T-helper 2 cell treated with Interferon-gamma antibody and Interleukin-4, amounts not matched to agents 5 μg/mL and 100 μg/mL, for 36 hours (primary cell): ENCODE data around the gene EPB41.
"Not testable (repeated sequence)": the region's sequence is repeated elsewhere in the genome, so short reads cannot be mapped to it uniquely, and the experiment has no call there.

Experiments used
- DNase-seq: peaks from one replicate; pipeline ENCODE4 v3.0.0; 2021; ENCODE audit warnings: low spot score
- H3K27ac Mint-ChIP-seq: one replicate; pipeline ENCODE4 v1.8.0; 2021; ENCODE audit warnings: mild to moderate bottlenecking, mixed read lengths
- H3K27me3 Mint-ChIP-seq: one replicate; pipeline ENCODE4 v1.8.0; 2021; ENCODE audit warnings: low read depth, mixed read lengths
- H3K36me3 Mint-ChIP-seq: one replicate; pipeline ENCODE4 v1.8.0; 2021; ENCODE audit warnings: low read depth, mixed read lengths
- H3K4me1 Mint-ChIP-seq: one replicate; pipeline ENCODE4 v1.8.0; 2021; ENCODE audit warnings: low read depth, mixed read lengths
- H3K4me3 Mint-ChIP-seq: one replicate; pipeline ENCODE4 v1.8.0; 2022; ENCODE audit warnings: mild to moderate bottlenecking, moderate library complexity, mixed read lengths
- H3K9me3 Mint-ChIP-seq: one replicate; pipeline ENCODE4 v1.8.0; 2021; ENCODE audit warnings: mixed read lengths

The EPB41 gene

GRCh38 chr1:28986306-28986910 lies 72.0 kb downstream of the EPB41 start:
- H3K9me3 Mint-ChIP-seq, result peaks cover 4% of the 10 kb centered on the region
- DNase-seq, result no peak
- H3K36me3 Mint-ChIP-seq, result peaks cover 28% of the 10 kb centered on the region
- H3K4me1 Mint-ChIP-seq, result peaks cover 7% of the 10 kb centered on the region
- H3K27me3 Mint-ChIP-seq, result no peaks in the 10 kb centered on the region
- no peak overlapping the region for H3K4me3 Mint-ChIP-seq
- H3K27ac Mint-ChIP-seq, result no peak overlapping the region

GRCh38 chr1:29002792-29003191 lies 88.4 kb downstream of the EPB41 start:
- Mint-ChIP-seq H3K27ac (no peak overlapping the region), H3K4me3 (no peak overlapping the region), H3K27me3 (no peaks in the 10 kb centered on the region), H3K36me3 (peaks cover 25% of the 10 kb centered on the region), H3K4me1 (peaks cover 4% of the 10 kb centered on the region), H3K9me3 (no peaks in the 10 kb centered on the region)
- no peak for DNase-seq

GRCh38 chr1:29004288-29004687 lies 89.9 kb downstream of the EPB41 start:
- no peak for DNase-seq
- H3K9me3 Mint-ChIP-seq, result no peaks in the 10 kb centered on the region
- H3K4me3 Mint-ChIP-seq, result no peak overlapping the region
- peaks cover 4% of the 10 kb centered on the region for H3K4me1 Mint-ChIP-seq
- H3K36me3 Mint-ChIP-seq, result peaks cover 22% of the 10 kb centered on the region
- H3K27me3 Mint-ChIP-seq, result no peaks in the 10 kb centered on the region
- no peak overlapping the region for H3K27ac Mint-ChIP-seq

- peaks cover 4% of the 10 kb centered on the region for H3K4me1 Mint-ChIP-seq
- H3K27me3 Mint-ChIP-seq, result no peaks in the 10 kb centered on the region
- no peak overlapping the region for H3K4me3 Mint-ChIP-seq
- peaks cover 22% of the 10 kb centered on the region for H3K36me3 Mint-ChIP-seq
- no peaks in the 10 kb centered on the region for H3K9me3 Mint-ChIP-seq
- no peak for DNase-seq
- H3K27ac Mint-ChIP-seq, result no peak overlapping the region
Observed at GRCh38 chr1:29004798-29005197, 90.4 kb downstream of the EPB41 start.

- no peak for DNase-seq
- H3K9me3 Mint-ChIP-seq, result no peaks in the 10 kb centered on the region
- H3K27ac Mint-ChIP-seq, result no peak overlapping the region
- peaks cover 10% of the 10 kb centered on the region for H3K36me3 Mint-ChIP-seq
- no peaks in the 10 kb centered on the region for H3K27me3 Mint-ChIP-seq
- no peak overlapping the region for H3K4me3 Mint-ChIP-seq
- no peaks in the 10 kb centered on the region for H3K4me1 Mint-ChIP-seq
Observed at GRCh38 chr1:29011775-29012174, 97.4 kb downstream of the EPB41 start.

GRCh38 chr1:29017235-29017634 lies 102.9 kb downstream of the EPB41 start:
- H3K36me3 Mint-ChIP-seq, result peaks cover 10% of the 10 kb centered on the region
- no peak overlapping the region for H3K27ac Mint-ChIP-seq
- no peaks in the 10 kb centered on the region for H3K27me3 Mint-ChIP-seq
- H3K4me3 Mint-ChIP-seq, result no peak overlapping the region
- DNase-seq, result no peak
- H3K9me3 Mint-ChIP-seq, result no peaks in the 10 kb centered on the region
- no peaks in the 10 kb centered on the region for H3K4me1 Mint-ChIP-seq

GRCh38 chr1:29017975-29018712 lies 103.8 kb downstream of the EPB41 start:
- Mint-ChIP-seq H3K9me3 (no peaks in the 10 kb centered on the region), H3K36me3 (peaks cover 10% of the 10 kb centered on the region), H3K4me1 (no peaks in the 10 kb centered on the region), H3K27me3 (no peaks in the 10 kb centered on the region), H3K27ac (no peak overlapping the region), H3K4me3 (no peak overlapping the region)
- DNase-seq, result no peak

GRCh38 chr1:29022620-29023019 lies 108.3 kb downstream of the EPB41 start:
- H3K9me3 Mint-ChIP-seq, result no peaks in the 10 kb centered on the region
- no peaks in the 10 kb centered on the region for H3K4me1 Mint-ChIP-seq
- no peak overlapping the region for H3K4me3 Mint-ChIP-seq
- DNase-seq, result no peak
- no peak overlapping the region for H3K27ac Mint-ChIP-seq
- H3K27me3 Mint-ChIP-seq, result no peaks in the 10 kb centered on the region
- H3K36me3 Mint-ChIP-seq, result peaks cover 16% of the 10 kb centered on the region

GRCh38 chr1:29029667-29030066 lies 115.3 kb downstream of the EPB41 start:
- Mint-ChIP-seq H3K9me3 (no peaks in the 10 kb centered on the region), H3K36me3 (peaks cover 23% of the 10 kb centered on the region), H3K4me3 (no peak overlapping the region), H3K27ac (no peak overlapping the region), H3K27me3 (no peaks in the 10 kb centered on the region), H3K4me1 (peaks cover 3% of the 10 kb centered on the region)
- no peak for DNase-seq

GRCh38 chr1:29032841-29033240 lies 118.5 kb downstream of the EPB41 start:
- Mint-ChIP-seq H3K4me1 (peaks cover 3% of the 10 kb centered on the region), H3K27me3 (no peaks in the 10 kb centered on the region), H3K27ac (no peak overlapping the region), H3K4me3 (no peak overlapping the region), H3K9me3 (no peaks in the 10 kb centered on the region), H3K36me3 (peaks cover 25% of the 10 kb centered on the region)
- DNase-seq, result no peak

GRCh38 chr1:29033829-29034466 lies 119.6 kb downstream of the EPB41 start:
- no peaks in the 10 kb centered on the region for H3K27me3 Mint-ChIP-seq
- H3K4me1 Mint-ChIP-seq, result peaks cover 3% of the 10 kb centered on the region
- no peak overlapping the region for H3K27ac Mint-ChIP-seq
- H3K4me3 Mint-ChIP-seq, result no peak overlapping the region
- H3K36me3 Mint-ChIP-seq, result peaks cover 25% of the 10 kb centered on the region
- no peaks in the 10 kb centered on the region for H3K9me3 Mint-ChIP-seq
- no peak for DNase-seq

- Mint-ChIP-seq H3K36me3 (peaks cover 14% of the 10 kb centered on the region), H3K27ac (no peak overlapping the region), H3K9me3 (no peaks in the 10 kb centered on the region)
Observed at GRCh38 chr1:29043274-29043965, 129.1 kb downstream of the EPB41 start.

GRCh38 chr1:29044010-29044409 lies 129.6 kb downstream of the EPB41 start:
- Mint-ChIP-seq H3K4me3 (no peak overlapping the region), H3K4me1 (no peaks in the 10 kb centered on the region), H3K27ac (no peak overlapping the region), H3K27me3 (no peaks in the 10 kb centered on the region), H3K9me3 (no peaks in the 10 kb centered on the region), H3K36me3 (peaks cover 14% of the 10 kb centered on the region)
- DNase-seq, result no peak

More at GRCh38 chr1:29043274-29043965, 129.1 kb downstream of the EPB41 start:
- Mint-ChIP-seq H3K4me1 (no peaks in the 10 kb centered on the region), H3K4me3 (no peak overlapping the region), H3K27me3 (no peaks in the 10 kb centered on the region)
- no peak for DNase-seq

GRCh38 chr1:29045663-29046062 lies 131.3 kb downstream of the EPB41 start:
- not testable (repeated sequence) for H3K4me3 Mint-ChIP-seq, H3K9me3 Mint-ChIP-seq, H3K27ac Mint-ChIP-seq, H3K4me1 Mint-ChIP-seq, DNase-seq, H3K27me3 Mint-ChIP-seq
- H3K36me3 Mint-ChIP-seq, result peaks cover 14% of the 10 kb centered on the region
